Measurements from ENCODE around the gene CXCL14.

- TF ChIP-seq, protein P1, sequence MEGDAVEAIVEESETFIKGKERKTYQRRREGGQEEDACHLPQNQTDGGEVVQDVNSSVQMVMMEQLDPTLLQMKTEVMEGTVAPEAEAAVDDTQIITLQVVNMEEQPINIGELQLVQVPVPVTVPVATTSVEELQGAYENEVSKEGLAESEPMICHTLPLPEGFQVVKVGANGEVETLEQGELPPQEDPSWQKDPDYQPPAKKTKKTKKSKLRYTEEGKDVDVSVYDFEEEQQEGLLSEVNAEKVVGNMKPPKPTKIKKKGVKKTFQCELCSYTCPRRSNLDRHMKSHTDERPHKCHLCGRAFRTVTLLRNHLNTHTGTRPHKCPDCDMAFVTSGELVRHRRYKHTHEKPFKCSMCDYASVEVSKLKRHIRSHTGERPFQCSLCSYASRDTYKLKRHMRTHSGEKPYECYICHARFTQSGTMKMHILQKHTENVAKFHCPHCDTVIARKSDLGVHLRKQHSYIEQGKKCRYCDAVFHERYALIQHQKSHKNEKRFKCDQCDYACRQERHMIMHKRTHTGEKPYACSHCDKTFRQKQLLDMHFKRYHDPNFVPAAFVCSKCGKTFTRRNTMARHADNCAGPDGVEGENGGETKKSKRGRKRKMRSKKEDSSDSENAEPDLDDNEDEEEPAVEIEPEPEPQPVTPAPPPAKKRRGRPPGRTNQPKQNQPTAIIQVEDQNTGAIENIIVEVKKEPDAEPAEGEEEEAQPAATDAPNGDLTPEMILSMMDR (IDR thresholded peaks at IDR 0.05), result no peak
- TF ChIP-seq POLR2AphosphoS5 (IDR thresholded peaks at IDR 0.05; ENCODE audit: low read depth, low read length), result no peak
These were observed 13.7 kb upstream of the CXCL14 start for GRCh38 chr5:135592312-135593045.

Measured in Panc1 (cell line).